GM12878 (cell line): Measurements from ENCODE around the gene MESD. TPM values are rescaled to one million over a fixed set of nuclear protein-coding genes. Genes with fewer than 3 reads are reported as not detected.

Experiments used
- ATAC-seq: fragments of 200-7000 bp; cut with Tn5 transposase; 3 replicates; pipeline ENCODE4 v1.9.1; 2020; ENCODE audit warnings: mild to moderate bottlenecking, moderate library complexity
- BruUV-seq: library from RNA; stranded (reverse); fragments of 400-500 nt; replicated peaks from 2 replicates; lab custom pipeline; 2021; lab: Mats Ljungman, UMichigan
- CTCF ChIA-PET: fragments of 300-600 bp; sonication (Branson Sonifier 250); formaldehyde crosslinking; extraction: SDS; loops from one replicate; lab custom pipeline; 2021; ENCODE audit warnings: inconsistent platforms; lab: Yijun Ruan, JAX
- POLR2A ChIA-PET: fragments of 350-600 bp; formaldehyde crosslinking; extraction: SDS; loops from one replicate; lab custom pipeline; 2021; ENCODE audit warnings: inconsistent platforms; lab: Charles Lee
- RAD21 ChIA-PET: fragments of 300-600 bp; sonication (Branson Sonifier 250); formaldehyde crosslinking; loops from one replicate; lab custom pipeline; 2023; ENCODE audit warnings: antibody characterized with exemption; ENCODE audit not compliant: unreplicated experiment; lab: Charles Lee
- SMC1A ChIA-PET: fragments of 300-600 bp; sonication (Branson Sonifier 250); formaldehyde crosslinking; loops from one replicate; lab custom pipeline; 2023; ENCODE audit not compliant: unreplicated experiment, uncharacterized antibody; lab: Charles Lee
- DNase-seq: peaks from one replicate; pipeline ENCODE4 v3.0.0-alpha.2; 2011; ENCODE audit warnings: low read depth, low spot score
- FAIRE-seq: peaks from 3 replicates; lab custom pipeline; 2011; peaks lifted over from hg19 to GRCh38; lab: Jason Lieb, UNC
- H2AFZ ChIP-seq: 2 replicates; pipeline ENCODE4 v1.6.0; 2011; ENCODE audit warnings: low read depth, low read length, control low read depth; ENCODE audit not compliant: control insufficient read depth
- H3K27ac ChIP-seq: 2 replicates; pipeline ENCODE4 v1.5.1; 2011; ENCODE audit warnings: control low read depth; ENCODE audit not compliant: control insufficient read depth, insufficient read depth
- H3K27me3 ChIP-seq, 2 experiments: replicated peaks in 1 of 2; 2 replicates each; pipeline versions ENCODE4 v1.6.0 to v1.6.1; 2011; ENCODE audit warnings: low read length in 1 of 2; ENCODE audit not compliant: control insufficient read depth in 2 of 2, insufficient read depth in 2 of 2
- H3K36me3 ChIP-seq, 2 experiments: 2 replicates each; pipeline ENCODE4 v1.5.1; 2011; ENCODE audit warnings: low read length in 1 of 2; ENCODE audit not compliant: control insufficient read depth in 2 of 2, insufficient read depth in 2 of 2
- H3K4me1 ChIP-seq: 2 replicates; pipeline ENCODE4 v1.6.1; 2011; ENCODE audit warnings: mild to moderate bottlenecking, low read length, moderate library complexity, mixed read lengths; ENCODE audit not compliant: control insufficient read depth, insufficient read depth
- H3K4me2 ChIP-seq: 2 replicates; pipeline ENCODE4 v1.6.0; 2011; ENCODE audit warnings: control low read depth; ENCODE audit not compliant: control insufficient read depth, insufficient read depth
- H3K4me3 ChIP-seq: fragments of 200-600 bp; sonication (generic); 2 replicates; pipeline ENCODE4 v1.5.1; 2016
- H3K79me2 ChIP-seq: 2 replicates; pipeline ENCODE4 v1.6.0; 2011; ENCODE audit warnings: low read length; ENCODE audit not compliant: control insufficient read depth, insufficient read depth
- H3K9ac ChIP-seq: 2 replicates; pipeline ENCODE4 v1.8.0; 2011; ENCODE audit warnings: low read length, control low read depth, mixed read lengths; ENCODE audit not compliant: control insufficient read depth, insufficient read depth
- H3K9me3 ChIP-seq: replicated peaks from 3 replicates; pipeline ENCODE4 v1.5.1; 2011; ENCODE audit warnings: mild to moderate bottlenecking, low read length; ENCODE audit not compliant: control insufficient read depth, insufficient read depth
- H4K20me1 ChIP-seq: 2 replicates; pipeline ENCODE4 v1.6.0; 2011; ENCODE audit not compliant: control insufficient read depth, insufficient read depth
- BHLHE40 ChIP-seq, 2 experiments: fragments of 450-650 bp in 1 of 2; IDR thresholded peaks; 2 replicates each; pipeline ENCODE4 v1.6.1; 2011 to 2017; ENCODE audit warnings: low read depth in 2 of 2, borderline replicate concordance in 1 of 2, improper control_type of control experiment in 1 of 2, low read length in 1 of 2, mild to moderate bottlenecking in 1 of 2
- HDAC2 ChIP-seq: fragments of 200-600 bp; sonication (generic); IDR thresholded peaks from 2 replicates; pipeline ENCODE4 v1.6.1; 2017
- HDGF ChIP-seq: fragments of 450-650 bp; IDR thresholded peaks from 2 replicates; pipeline ENCODE4 v1.6.1; 2016; ENCODE audit warnings: antibody characterized with exemption
- IRF4 ChIP-seq: IDR thresholded peaks from 2 replicates; pipeline ENCODE4 v1.6.1; 2011; ENCODE audit warnings: low read depth, low read length
- POU2F2 ChIP-seq: IDR thresholded peaks from 3 replicates; pipeline ENCODE4 v1.6.1; 2011; ENCODE audit warnings: low read depth, mild to moderate bottlenecking, low read length, borderline replicate concordance
- YBX1 ChIP-seq: fragments of 450-650 bp; IDR thresholded peaks from 2 replicates; pipeline ENCODE4 v1.6.1; 2016; ENCODE audit warnings: antibody characterized with exemption
- ZNF24 ChIP-seq: fragments of 450-650 bp; IDR thresholded peaks from 2 replicates; pipeline ENCODE4 v1.6.1; 2017; ENCODE audit warnings: antibody characterized with exemption, mild to moderate bottlenecking
- ZNF274 ChIP-seq: IDR thresholded peaks from one replicate; pipeline ENCODE4 v1.8.0; 2011; ENCODE audit not compliant: insufficient read length, insufficient read depth
- ZZZ3 ChIP-seq: IDR thresholded peaks from 2 replicates; pipeline ENCODE4 v1.6.1; 2011; ENCODE audit warnings: low read depth; ENCODE audit not compliant: control insufficient read depth, insufficient read length
- WGBS: methylation state at CpG from one replicate; pipeline ENCODE4 v1.1.6; 2016; ENCODE audit warnings: low lambda C conversion rate; ENCODE audit not compliant: insufficient replicate concordance, insufficient coverage; ENCODE audit errors: missing lambda C conversion rate; 5-methylcytosine and 5-hydroxymethylcytosine counted together
- in situ Hi-C: fragments of 300-500 bp; cut with MboI; formaldehyde crosslinking; loops from 9 replicates; pipeline ENCODE4 v1.14.3; 2018; ENCODE audit warnings: mixed read lengths
- intact Hi-C: fragments of 100-400 bp; cut with micrococcal nuclease; formaldehyde crosslinking; loops from one replicate; pipeline ENCODE4 v1.14.2; 2022; ENCODE audit not compliant: unreplicated experiment
- polyA plus RNA-seq, 11 experiments: library from polyadenylated mRNA; depleted of rRNA in 4 of 11; unstranded in 6 of 11; stranded (reverse) in 5 of 11; fragments of >200 nt; fragmentation: Nextera tagmentation in 4 of 11; fragmentation: Illumina TruSeq in 1 of 11; extraction: Ambion mirVana in 4 of 11; extraction: Trizol in 1 of 11; gene quantifications; 1 replicate in 1 of 11; 2 replicates in 10 of 11; pipeline versions ENCODE4 v1.2.1 to v1.2.3, GENCODE V29; 2011 to 2016; ENCODE audit warnings: inconsistent platforms in 2 of 11, missing spikeins in 2 of 11, low read depth in 1 of 11
- total RNA-seq, 4 experiments: library from RNA; depleted of rRNA in 3 of 4; stranded (reverse); fragments of >200 nt in 3 of 4; fragmentation: Illumina TruSeq in 1 of 4; extraction: Trizol in 1 of 4; gene quantifications; 2 replicates each; pipeline versions ENCODE4 v1.2.1 to v1.2.3, GENCODE V29; 2013 to 2021
- TF ChIP-seq, protein P1 (sequence below): fragments of 150-350 bp; IDR thresholded peaks from 2 replicates; pipeline ENCODE4 v1.6.1; 2016; ENCODE audit warnings: low read depth, low read length
- TF ChIP-seq, protein P2 (sequence below): fragments of 450-650 bp; IDR thresholded peaks from 2 replicates; pipeline ENCODE4 v1.6.1; 2017; ENCODE audit warnings: borderline replicate concordance

Gene MESD
- total and polyA plus RNA-seq, 10 of the 15 experiments (the other 5 are each of a cell fraction or from before 2014, with no cell fraction given), result 10.2 to 39.8 (median 20.9) TPM

DNA sequence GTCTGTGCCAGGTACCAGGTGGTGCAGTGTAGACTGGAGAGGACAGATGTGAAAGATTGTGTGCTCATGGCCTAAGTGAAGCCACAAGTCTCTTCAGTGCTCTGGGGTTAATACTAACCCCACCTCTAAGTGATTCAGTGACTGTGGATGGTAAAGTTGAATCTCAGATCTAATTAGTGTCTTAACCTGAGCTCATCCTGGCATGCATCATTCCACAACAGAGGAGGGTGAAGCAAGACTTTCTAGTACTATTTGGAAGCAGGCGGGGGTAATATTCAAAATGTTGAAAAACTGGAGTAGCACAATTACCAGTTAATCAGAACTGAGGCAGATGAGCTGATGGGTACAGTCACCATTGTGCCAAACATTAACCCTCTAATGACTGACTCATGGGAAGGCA lies 2.8 kb upstream of the MESD start:
- SMC1A ChIA-PET, result no interaction called here
- Histone ChIP-seq H3K4me2 (no peak overlapping the region), H3K27me3 (no peaks in the 10 kb centered on the region), H2AFZ (no peak overlapping the region), H3K79me2 (peaks cover 22% of the 10 kb centered on the region), H3K9ac (no peak overlapping the region), H4K20me1 (no peaks in the 10 kb centered on the region), H3K4me3 (no peak overlapping the region), H3K27ac (no peak overlapping the region), H3K9me3 (no peaks in the 10 kb centered on the region), H3K4me1 (no peaks in the 10 kb centered on the region), H3K36me3 (no peaks in the 10 kb centered on the region)
- 100% methylated on average over 1 of the region's 1 CpG for WGBS
- no peak for TF ChIP-seq ZNF24
- no peak for TF ChIP-seq ZZZ3
- TF ChIP-seq YBX1, result no peak
- no peak for FAIRE-seq
- intact Hi-C loops (no loop called here), in situ Hi-C loops (loop anchor here (5.0 to 10.0 kb wide), 2 partner anchors 115 to 302 kb away; no protein-coding TSS in a partner anchor)
- DNase-seq, result no peak
- CTCF ChIA-PET, result interaction anchor here (0.6 to 2.9 kb wide), 3 partner anchors 114 to 273 kb away, joined by 3 to 29 read pairs (median 3); no protein-coding TSS in a partner anchor
- BruUV-seq, result no TSS peak
- ATAC-seq, result no peak
- RAD21 ChIA-PET, result no interaction called here
- POLR2A ChIA-PET, result interaction anchor here (0.6 kb wide), 1 partner anchor 275 kb away, joined by 3 read pairs; no protein-coding TSS in a partner anchor

DNA sequence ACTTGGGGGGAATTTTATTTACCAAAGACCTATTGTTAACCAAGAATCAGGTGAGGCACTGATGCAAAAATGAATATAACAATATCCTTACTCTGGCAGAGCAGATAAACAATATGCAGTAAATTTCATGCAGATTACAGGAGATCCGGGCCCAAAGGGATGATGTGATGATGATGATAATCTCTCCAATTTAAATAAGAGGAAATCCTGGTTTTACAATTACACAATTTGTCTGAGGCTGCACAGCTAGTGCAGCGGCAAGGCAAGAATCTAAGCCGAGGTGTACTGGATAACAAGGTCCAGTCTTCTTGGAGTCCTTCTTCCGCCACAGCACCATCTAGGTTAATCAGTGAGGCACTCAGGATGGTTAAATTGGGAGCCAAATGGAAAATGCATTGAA lies 2.4 kb upstream of the MESD start:
- BruUV-seq, result no TSS peak
- Histone ChIP-seq H3K4me3 (no peak overlapping the region), H3K4me2 (no peak overlapping the region), H3K27ac (no peak overlapping the region), H3K9ac (no peak overlapping the region), H3K79me2 (peaks cover 25% of the 10 kb centered on the region), H2AFZ (no peak overlapping the region), H3K9me3 (no peaks in the 10 kb centered on the region), H3K36me3 (peaks cover 0 to 1% of the 10 kb centered on the region in 2 experiments; a peak in 1 of 4 replicates), H4K20me1 (no peaks in the 10 kb centered on the region), H3K4me1 (no peaks in the 10 kb centered on the region), H3K27me3 (no peaks in the 10 kb centered on the region)
- SMC1A ChIA-PET, result interaction anchor here (1.5 to 2.2 kb wide), 4 partner anchors 8 to 274 kb away, joined by 4 to 12 read pairs (median 9); partner anchors contain the start of gene TLNRD1
- 68% methylated on average over 4 of the region's 4 CpGs for WGBS
- intact Hi-C loops, result no loop called here
- POLR2A ChIA-PET, result interaction anchor here (1.0 kb wide), 1 partner anchor 15 kb away, joined by 6 read pairs; no protein-coding TSS in a partner anchor
- CTCF ChIA-PET, result interaction anchor here (1.0 to 2.9 kb wide), 6 partner anchors 15 to 319 kb away, joined by 3 to 29 read pairs (median 5); no protein-coding TSS in a partner anchor
- ATAC-seq (no peak), DNase-seq (no peak), FAIRE-seq (no peak)
- in situ Hi-C loops, result loop anchor here (5.0 to 10.0 kb wide), 2 partner anchors 115 to 303 kb away; no protein-coding TSS in a partner anchor
- RAD21 ChIA-PET, result interaction anchor here (1.7 kb wide), 2 partner anchors 8 to 274 kb away, joined by 6 to 7 read pairs; partner anchors contain the start of gene TLNRD1
- no peak for TF ChIP-seq ZNF274
- no peak for TF ChIP-seq IRF4
- no peak for TF ChIP-seq HDGF
- no peak for TF ChIP-seq HDAC2
- no peak for TF ChIP-seq POU2F2
- no peak for TF ChIP-seq BHLHE40 (IDR thresholded peaks at IDR 0.05; ENCODE audit: borderline replicate concordance in 1 of 2, low read depth in 2 of 2, low read length in 1 of 2)
- TF ChIP-seq, protein P1, sequence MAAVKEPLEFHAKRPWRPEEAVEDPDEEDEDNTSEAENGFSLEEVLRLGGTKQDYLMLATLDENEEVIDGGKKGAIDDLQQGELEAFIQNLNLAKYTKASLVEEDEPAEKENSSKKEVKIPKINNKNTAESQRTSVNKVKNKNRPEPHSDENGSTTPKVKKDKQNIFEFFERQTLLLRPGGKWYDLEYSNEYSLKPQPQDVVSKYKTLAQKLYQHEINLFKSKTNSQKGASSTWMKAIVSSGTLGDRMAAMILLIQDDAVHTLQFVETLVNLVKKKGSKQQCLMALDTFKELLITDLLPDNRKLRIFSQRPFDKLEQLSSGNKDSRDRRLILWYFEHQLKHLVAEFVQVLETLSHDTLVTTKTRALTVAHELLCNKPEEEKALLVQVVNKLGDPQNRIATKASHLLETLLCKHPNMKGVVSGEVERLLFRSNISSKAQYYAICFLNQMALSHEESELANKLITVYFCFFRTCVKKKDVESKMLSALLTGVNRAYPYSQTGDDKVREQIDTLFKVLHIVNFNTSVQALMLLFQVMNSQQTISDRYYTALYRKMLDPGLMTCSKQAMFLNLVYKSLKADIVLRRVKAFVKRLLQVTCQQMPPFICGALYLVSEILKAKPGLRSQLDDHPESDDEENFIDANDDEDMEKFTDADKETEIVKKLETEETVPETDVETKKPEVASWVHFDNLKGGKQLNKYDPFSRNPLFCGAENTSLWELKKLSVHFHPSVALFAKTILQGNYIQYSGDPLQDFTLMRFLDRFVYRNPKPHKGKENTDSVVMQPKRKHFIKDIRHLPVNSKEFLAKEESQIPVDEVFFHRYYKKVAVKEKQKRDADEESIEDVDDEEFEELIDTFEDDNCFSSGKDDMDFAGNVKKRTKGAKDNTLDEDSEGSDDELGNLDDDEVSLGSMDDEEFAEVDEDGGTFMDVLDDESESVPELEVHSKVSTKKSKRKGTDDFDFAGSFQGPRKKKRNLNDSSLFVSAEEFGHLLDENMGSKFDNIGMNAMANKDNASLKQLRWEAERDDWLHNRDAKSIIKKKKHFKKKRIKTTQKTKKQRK, result no peak
- TF ChIP-seq, protein P2, sequence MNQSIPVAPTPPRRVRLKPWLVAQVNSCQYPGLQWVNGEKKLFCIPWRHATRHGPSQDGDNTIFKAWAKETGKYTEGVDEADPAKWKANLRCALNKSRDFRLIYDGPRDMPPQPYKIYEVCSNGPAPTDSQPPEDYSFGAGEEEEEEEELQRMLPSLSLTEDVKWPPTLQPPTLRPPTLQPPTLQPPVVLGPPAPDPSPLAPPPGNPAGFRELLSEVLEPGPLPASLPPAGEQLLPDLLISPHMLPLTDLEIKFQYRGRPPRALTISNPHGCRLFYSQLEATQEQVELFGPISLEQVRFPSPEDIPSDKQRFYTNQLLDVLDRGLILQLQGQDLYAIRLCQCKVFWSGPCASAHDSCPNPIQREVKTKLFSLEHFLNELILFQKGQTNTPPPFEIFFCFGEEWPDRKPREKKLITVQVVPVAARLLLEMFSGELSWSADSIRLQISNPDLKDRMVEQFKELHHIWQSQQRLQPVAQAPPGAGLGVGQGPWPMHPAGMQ, result no peak
